ENCODE measurements around the gene PEX12. TPM values are rescaled to one million over a fixed set of nuclear protein-coding genes. Genes with fewer than 3 reads are reported as not detected.

Gene PEX12
- total RNA-seq, 1 donor from 2014 or later = 5.5 TPM

DNA sequence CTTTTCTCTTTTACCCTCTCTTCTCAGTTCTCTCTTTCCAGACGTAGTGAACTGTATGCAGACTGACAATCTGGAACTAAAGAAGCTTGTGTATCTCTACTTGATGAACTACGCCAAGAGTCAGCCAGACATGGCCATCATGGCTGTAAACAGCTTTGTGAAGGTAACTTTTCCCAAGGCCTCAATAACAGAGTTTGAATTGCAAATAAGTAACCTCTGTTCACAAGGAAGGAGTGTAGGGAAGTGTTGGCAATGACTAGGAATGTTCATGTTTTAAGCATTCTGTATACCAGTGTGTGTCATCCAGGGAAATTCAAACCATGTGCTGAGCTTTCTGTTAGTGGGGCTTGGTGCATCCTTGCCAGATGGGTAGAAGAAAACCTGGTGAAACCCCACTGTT is 27.3 kb upstream of the PEX12 start:
- Mint-ChIP-seq H3K27me3 (ENCODE audit: low read depth) (no peaks in the 10 kb centered on the region), H3K4me3 (ENCODE audit: unreplicated experiment) (no peak overlapping the region), H3K36me3 (ENCODE audit: low read depth) (peaks cover 29% of the 10 kb centered on the region), H3K9me3 (ENCODE audit: low read depth) (no peaks in the 10 kb centered on the region), H3K27ac (ENCODE audit: unreplicated experiment) (peak overlapping the region; percentile 49), H3K4me1 (ENCODE audit: low read depth) (no peaks in the 10 kb centered on the region)
- DNase-seq (ENCODE audit: low spot score) = no peak
- TF ChIP-seq, protein P1, sequence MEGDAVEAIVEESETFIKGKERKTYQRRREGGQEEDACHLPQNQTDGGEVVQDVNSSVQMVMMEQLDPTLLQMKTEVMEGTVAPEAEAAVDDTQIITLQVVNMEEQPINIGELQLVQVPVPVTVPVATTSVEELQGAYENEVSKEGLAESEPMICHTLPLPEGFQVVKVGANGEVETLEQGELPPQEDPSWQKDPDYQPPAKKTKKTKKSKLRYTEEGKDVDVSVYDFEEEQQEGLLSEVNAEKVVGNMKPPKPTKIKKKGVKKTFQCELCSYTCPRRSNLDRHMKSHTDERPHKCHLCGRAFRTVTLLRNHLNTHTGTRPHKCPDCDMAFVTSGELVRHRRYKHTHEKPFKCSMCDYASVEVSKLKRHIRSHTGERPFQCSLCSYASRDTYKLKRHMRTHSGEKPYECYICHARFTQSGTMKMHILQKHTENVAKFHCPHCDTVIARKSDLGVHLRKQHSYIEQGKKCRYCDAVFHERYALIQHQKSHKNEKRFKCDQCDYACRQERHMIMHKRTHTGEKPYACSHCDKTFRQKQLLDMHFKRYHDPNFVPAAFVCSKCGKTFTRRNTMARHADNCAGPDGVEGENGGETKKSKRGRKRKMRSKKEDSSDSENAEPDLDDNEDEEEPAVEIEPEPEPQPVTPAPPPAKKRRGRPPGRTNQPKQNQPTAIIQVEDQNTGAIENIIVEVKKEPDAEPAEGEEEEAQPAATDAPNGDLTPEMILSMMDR (IDR thresholded peaks at IDR 0.05) = no peak

DNA sequence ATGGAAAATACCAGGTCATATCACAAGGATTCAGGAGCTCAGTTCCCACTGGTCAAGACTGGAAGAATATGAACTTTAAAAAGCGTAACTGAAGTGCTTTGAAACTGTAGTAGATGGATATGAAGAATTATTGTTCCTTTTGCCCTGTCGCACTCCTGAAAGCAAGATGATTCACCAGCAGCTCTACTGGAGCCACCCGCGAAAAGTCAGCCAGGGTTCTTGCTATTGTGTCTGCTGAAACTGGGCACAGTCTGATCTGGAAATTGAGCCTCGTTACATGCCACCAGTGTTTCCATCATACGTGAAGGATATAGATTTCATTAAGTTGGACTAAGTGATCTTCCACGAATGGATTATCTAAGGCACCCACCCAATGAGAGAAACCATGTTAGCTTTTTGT is 25.3 kb upstream of the PEX12 start:
- H3K36me3 Mint-ChIP-seq (ENCODE audit: low read depth) = peaks cover 30% of the 10 kb centered on the region
- no peak for DNase-seq (ENCODE audit: low spot score)
- no peaks in the 10 kb centered on the region for H3K4me1 Mint-ChIP-seq (ENCODE audit: low read depth)
- no peak overlapping the region for H3K27ac Mint-ChIP-seq (ENCODE audit: unreplicated experiment)
- H3K27me3 Mint-ChIP-seq (ENCODE audit: low read depth) = no peaks in the 10 kb centered on the region
- H3K9me3 Mint-ChIP-seq (ENCODE audit: low read depth) = no peaks in the 10 kb centered on the region
- H3K4me3 Mint-ChIP-seq (ENCODE audit: unreplicated experiment) = no peak overlapping the region
- TF ChIP-seq, protein P1 (IDR thresholded peaks at IDR 0.05) = no peak

DNA sequence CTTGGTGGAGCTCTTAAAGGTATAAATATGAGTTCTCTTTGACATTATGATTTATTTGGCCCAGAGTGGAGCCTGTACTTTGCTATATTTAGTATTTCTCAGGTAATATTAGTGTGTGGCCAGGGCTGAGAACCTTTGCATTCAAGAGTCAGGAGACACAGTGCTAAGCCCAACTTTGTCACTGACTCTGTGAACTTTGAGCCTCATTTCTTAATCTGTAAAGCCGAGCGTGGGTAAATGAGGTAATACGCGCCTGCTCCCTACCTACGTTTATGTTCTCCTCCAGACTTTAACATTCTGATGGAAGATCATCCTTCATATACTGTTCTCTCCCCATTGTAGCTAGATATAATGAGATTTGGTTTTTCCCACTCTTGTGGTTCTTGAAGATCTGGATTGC is 19.2 kb upstream of the PEX12 start:
- H3K4me1 Mint-ChIP-seq (ENCODE audit: low read depth) = peaks cover 10% of the 10 kb centered on the region
- no peaks in the 10 kb centered on the region for H3K27me3 Mint-ChIP-seq (ENCODE audit: low read depth)
- no peak overlapping the region for H3K27ac Mint-ChIP-seq (ENCODE audit: unreplicated experiment)
- H3K4me3 Mint-ChIP-seq (ENCODE audit: unreplicated experiment) = no peak overlapping the region
- TF ChIP-seq, protein P1 (IDR thresholded peaks at IDR 0.05) = no peak
- peaks cover 27% of the 10 kb centered on the region for H3K36me3 Mint-ChIP-seq (ENCODE audit: low read depth)
- DNase-seq (ENCODE audit: low spot score) = no peak
- no peaks in the 10 kb centered on the region for H3K9me3 Mint-ChIP-seq (ENCODE audit: low read depth)

DNA sequence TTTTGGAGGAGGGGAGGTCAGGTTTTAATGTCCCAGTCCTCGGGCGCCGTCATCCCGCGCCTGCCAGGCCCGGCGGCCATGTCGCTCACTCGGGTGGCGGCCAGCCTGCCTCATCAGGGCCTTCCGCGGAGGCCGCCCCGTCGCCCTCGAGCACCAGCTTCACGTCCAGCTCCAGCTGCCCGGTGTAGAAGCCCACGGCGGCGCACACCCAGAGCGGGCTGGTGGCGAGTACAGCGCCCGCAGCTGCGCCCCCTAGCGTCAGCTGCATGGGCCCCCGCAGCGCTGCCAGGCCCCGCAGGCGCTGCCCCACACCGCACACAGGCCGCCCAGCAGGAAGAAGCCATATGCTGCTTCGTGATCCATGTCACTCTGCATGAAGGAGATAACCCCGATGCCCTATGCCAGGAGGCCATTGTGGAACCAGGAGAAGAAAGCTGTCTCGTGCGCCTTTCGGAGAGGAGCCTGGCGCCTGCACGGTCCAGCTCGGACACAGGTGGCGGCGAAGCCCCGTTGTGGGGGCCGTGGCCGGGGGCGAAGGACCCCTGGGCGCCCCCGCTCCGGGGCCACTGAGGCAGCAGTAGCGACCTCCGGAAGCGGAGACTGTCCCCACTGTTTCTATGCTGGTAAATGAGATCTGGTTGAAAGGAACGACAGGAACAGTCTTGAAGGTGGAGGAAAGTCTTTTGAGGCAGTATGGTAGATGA is 18.3 kb upstream of the PEX12 start:
- H3K36me3 Mint-ChIP-seq (ENCODE audit: low read depth) = peaks cover 27% of the 10 kb centered on the region

DNA sequence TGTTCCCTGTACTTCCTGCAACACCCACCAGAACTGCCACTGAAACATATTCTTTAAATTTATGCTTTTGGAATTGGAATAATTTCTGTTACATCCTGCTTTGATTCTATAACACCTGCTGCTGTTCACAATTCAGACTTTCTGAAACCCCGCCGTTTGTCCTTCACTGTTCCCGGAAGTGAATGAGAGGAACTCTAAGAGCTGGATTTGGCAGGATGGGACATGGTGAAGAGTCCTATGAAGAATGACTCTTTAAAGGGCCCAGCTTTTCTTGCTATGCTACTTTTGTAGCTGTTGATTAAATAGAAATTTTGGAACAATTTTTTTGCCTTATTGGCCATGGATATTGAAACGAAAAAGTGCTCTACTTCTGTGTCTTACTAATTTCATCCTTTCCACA is 17.7 kb upstream of the PEX12 start:
- H3K27ac Mint-ChIP-seq (ENCODE audit: unreplicated experiment) = no peak overlapping the region
- no peak for DNase-seq (ENCODE audit: low spot score)
- no peaks in the 10 kb centered on the region for H3K27me3 Mint-ChIP-seq (ENCODE audit: low read depth)
- peaks cover 27% of the 10 kb centered on the region for H3K36me3 Mint-ChIP-seq (ENCODE audit: low read depth)
- TF ChIP-seq, protein P1 (IDR thresholded peaks at IDR 0.05) = no peak
- H3K4me1 Mint-ChIP-seq (ENCODE audit: low read depth) = peaks cover 18% of the 10 kb centered on the region
- no peak overlapping the region for H3K4me3 Mint-ChIP-seq (ENCODE audit: unreplicated experiment)
- H3K9me3 Mint-ChIP-seq (ENCODE audit: low read depth) = no peaks in the 10 kb centered on the region

More for the DNA sequence above, 18.3 kb upstream of the PEX12 start:
- Mint-ChIP-seq H3K4me1 (ENCODE audit: low read depth) (peaks cover 12% of the 10 kb centered on the region), H3K4me3 (ENCODE audit: unreplicated experiment) (no peak overlapping the region), H3K9me3 (ENCODE audit: low read depth) (no peaks in the 10 kb centered on the region), H3K27me3 (ENCODE audit: low read depth) (no peaks in the 10 kb centered on the region), H3K27ac (ENCODE audit: unreplicated experiment) (no peak overlapping the region)
- DNase-seq (ENCODE audit: low spot score) = no peak
- TF ChIP-seq, protein P1 (IDR thresholded peaks at IDR 0.05) = peak; percentile 32

Data from chondrocyte (in vitro differentiated cells).